ENCODE measurements around the gene TNC.

DNA sequence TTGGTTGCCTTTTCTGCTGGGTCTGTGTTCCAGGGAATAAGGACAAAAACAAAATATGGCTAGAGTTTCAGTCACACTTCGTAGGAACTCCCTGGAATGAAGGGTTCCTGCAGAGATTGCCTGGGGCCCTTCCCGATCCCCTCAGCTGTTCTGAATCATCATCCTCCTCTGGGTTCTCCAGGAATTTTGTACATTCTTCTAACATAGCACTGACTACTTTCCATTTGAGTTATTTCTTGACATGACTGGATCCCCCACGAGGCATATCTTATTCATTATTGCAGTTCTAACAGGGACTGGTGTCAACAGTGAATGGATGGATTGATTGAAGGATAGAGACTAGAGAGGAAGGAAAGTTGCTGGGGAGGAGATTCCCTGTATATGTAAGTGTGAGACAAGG is 49.2 kb upstream of the TNC start:
- TF ChIP-seq, protein P1, sequence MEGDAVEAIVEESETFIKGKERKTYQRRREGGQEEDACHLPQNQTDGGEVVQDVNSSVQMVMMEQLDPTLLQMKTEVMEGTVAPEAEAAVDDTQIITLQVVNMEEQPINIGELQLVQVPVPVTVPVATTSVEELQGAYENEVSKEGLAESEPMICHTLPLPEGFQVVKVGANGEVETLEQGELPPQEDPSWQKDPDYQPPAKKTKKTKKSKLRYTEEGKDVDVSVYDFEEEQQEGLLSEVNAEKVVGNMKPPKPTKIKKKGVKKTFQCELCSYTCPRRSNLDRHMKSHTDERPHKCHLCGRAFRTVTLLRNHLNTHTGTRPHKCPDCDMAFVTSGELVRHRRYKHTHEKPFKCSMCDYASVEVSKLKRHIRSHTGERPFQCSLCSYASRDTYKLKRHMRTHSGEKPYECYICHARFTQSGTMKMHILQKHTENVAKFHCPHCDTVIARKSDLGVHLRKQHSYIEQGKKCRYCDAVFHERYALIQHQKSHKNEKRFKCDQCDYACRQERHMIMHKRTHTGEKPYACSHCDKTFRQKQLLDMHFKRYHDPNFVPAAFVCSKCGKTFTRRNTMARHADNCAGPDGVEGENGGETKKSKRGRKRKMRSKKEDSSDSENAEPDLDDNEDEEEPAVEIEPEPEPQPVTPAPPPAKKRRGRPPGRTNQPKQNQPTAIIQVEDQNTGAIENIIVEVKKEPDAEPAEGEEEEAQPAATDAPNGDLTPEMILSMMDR (IDR thresholded peaks at IDR 0.05), result no peak
- no peak for TF ChIP-seq POLR2A (IDR thresholded peaks at IDR 0.05)

Measured in lower leg skin (tissue), 3 donors.